Thyroid gland (tissue), 4 donors: ENCODE measurements around the gene EYS.

Experiments
- POLR2A ChIP-seq, 2 donors: fragments of 450-650 bp; IDR thresholded peaks; one replicate each; pipeline ENCODE4 v1.6.1; 2017; ENCODE audit warnings: antibody characterized with exemption in 2 of 2, mild to moderate bottlenecking in 2 of 2, moderate library complexity in 1 of 2
- TF ChIP-seq, protein P1 (sequence below), 6 experiments: fragments of 200-600 bp in 3 of 6; fragments of 450-650 bp in 3 of 6; sonication (generic) in 3 of 6; IDR thresholded peaks; one replicate each; pipeline ENCODE4 v1.5.1; 2016 to 2019; ENCODE audit warnings: antibody characterized with exemption in 6 of 6, mild to moderate bottlenecking in 2 of 6, inconsistent platforms in 1 of 6, moderate library complexity in 1 of 6

DNA sequence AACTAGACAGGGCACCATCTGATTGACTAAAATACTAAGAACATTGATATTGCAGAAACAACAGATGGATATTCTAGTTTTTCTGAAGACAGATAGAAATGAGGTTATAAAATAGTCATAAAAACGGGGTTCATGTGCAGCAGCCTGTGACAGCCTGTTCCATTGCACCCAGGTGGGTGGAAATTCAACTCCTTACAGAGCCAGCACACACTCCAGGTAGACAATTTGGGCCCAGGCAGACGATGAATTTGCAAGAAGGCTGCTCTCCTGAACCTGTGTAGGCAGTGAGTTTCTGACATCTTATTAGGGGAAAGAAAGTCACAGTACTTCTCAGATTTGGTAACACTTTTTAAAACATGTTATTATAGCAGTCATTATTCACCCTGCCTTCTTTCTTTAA, 1657.3 kb downstream of the EYS start:
- TF ChIP-seq, protein P1, sequence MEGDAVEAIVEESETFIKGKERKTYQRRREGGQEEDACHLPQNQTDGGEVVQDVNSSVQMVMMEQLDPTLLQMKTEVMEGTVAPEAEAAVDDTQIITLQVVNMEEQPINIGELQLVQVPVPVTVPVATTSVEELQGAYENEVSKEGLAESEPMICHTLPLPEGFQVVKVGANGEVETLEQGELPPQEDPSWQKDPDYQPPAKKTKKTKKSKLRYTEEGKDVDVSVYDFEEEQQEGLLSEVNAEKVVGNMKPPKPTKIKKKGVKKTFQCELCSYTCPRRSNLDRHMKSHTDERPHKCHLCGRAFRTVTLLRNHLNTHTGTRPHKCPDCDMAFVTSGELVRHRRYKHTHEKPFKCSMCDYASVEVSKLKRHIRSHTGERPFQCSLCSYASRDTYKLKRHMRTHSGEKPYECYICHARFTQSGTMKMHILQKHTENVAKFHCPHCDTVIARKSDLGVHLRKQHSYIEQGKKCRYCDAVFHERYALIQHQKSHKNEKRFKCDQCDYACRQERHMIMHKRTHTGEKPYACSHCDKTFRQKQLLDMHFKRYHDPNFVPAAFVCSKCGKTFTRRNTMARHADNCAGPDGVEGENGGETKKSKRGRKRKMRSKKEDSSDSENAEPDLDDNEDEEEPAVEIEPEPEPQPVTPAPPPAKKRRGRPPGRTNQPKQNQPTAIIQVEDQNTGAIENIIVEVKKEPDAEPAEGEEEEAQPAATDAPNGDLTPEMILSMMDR (IDR thresholded peaks at IDR 0.05) = no peak
- TF ChIP-seq POLR2A (IDR thresholded peaks at IDR 0.05) = no peak
